GM18526 (cell line): Measurements from ENCODE around the gene ABCA3.

Source experiments
- POLR2A ChIP-seq: IDR thresholded peaks from 3 replicates; pipeline ENCODE4 v1.6.1; 2011; ENCODE audit not compliant: insufficient read length; ENCODE audit errors: extremely low read depth

ABCA3 gene

GRCh38 chr16:2331931-2332267, 8.6 kb downstream of the ABCA3 start:
- TF ChIP-seq POLR2A, result no peak

DNA sequence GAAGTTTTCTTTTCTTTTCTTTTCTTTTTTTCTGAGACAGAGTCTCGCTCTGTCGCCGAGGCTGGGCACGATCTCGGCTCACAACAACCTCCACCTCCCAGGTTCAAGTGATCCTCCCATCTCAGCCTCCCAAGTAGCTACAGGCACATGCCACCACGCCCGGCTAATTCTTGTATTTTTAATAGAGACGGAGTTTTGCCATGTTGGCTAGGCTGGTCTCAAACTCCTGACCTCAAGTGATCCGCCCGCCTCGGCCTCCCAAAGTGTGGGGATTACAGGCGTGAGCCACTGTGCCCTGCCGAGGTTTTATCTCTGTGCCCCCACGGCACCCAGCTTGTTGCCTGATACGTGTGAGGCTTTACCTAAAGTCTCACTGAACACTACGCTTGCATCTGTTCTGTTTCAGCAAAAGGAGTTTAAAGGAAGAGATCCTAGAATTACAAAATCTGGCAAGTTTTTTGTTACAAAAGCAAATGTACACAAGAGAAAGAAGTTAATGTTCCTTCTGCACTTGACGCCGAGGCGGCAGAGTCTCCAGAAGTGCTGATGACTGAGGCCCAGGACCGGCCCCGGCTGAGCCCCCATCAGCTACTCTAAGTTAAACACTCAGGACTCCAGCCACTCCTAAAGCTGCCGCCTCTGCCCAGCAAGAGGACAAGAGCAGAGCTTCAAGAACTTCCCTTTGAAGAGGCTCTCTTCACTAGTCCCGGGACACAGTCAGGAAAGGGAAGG, 9.2 kb downstream of the ABCA3 start:
- no peak for TF ChIP-seq POLR2A

- no peak for TF ChIP-seq POLR2A
These were observed 11.0 kb downstream of the ABCA3 start for GRCh38 chr16:2329532-2329931.

GRCh38 chr16:2328428-2328827, 12.1 kb downstream of the ABCA3 start:
- no peak for TF ChIP-seq POLR2A

DNA sequence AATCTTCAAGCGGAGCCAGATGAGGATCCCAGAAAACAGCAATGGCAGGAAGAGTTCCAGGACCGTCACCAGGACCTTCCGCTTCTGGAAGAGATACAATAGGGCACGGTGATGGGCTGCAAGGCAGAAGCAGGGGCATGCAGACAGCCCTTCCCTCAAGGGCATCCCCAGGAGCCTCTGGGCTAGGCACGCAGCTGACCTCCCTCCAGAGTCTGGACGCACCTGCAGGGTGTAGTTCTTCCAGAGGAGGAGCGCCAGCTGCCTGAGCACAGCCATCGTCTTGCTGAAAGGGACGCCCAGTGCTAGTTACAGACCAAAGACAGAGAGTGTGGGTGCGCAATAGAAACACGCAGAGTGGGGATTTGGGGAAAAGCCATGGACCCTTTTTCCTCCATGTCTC, 14.3 kb downstream of the ABCA3 start:
- no peak for TF ChIP-seq POLR2A

DNA sequence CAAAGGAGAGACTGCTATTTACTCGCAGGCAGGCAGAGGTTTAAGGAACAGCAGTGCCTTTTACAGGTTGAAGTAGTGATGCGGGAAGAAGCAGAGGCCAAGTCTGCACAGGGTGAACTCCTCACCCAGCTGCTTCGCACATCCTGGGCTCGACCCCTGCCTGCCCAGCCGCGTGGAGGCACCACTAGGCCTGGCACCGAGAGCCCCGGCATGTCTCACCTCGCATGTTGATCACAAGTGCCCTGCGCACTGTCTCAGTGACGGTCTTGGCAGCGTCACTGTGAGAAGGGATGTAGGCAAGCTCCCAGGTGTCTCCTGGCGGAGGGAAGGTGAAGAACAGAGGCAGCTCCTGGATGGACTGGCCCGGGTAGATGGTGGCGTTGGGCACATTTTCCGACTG, 14.7 kb downstream of the ABCA3 start:
- TF ChIP-seq POLR2A, result no peak

- no peak for TF ChIP-seq POLR2A
These were observed 15.3 kb downstream of the ABCA3 start for GRCh38 chr16:2325181-2325580.

- no peak for TF ChIP-seq POLR2A
These were observed 16.1 kb downstream of the ABCA3 start for GRCh38 chr16:2324296-2324859.

- no peak for TF ChIP-seq POLR2A
These were observed 16.8 kb downstream of the ABCA3 start for GRCh38 chr16:2323701-2324100.

- no peak for TF ChIP-seq POLR2A
These were observed 20.9 kb downstream of the ABCA3 start for GRCh38 chr16:2319606-2320005.

DNA sequence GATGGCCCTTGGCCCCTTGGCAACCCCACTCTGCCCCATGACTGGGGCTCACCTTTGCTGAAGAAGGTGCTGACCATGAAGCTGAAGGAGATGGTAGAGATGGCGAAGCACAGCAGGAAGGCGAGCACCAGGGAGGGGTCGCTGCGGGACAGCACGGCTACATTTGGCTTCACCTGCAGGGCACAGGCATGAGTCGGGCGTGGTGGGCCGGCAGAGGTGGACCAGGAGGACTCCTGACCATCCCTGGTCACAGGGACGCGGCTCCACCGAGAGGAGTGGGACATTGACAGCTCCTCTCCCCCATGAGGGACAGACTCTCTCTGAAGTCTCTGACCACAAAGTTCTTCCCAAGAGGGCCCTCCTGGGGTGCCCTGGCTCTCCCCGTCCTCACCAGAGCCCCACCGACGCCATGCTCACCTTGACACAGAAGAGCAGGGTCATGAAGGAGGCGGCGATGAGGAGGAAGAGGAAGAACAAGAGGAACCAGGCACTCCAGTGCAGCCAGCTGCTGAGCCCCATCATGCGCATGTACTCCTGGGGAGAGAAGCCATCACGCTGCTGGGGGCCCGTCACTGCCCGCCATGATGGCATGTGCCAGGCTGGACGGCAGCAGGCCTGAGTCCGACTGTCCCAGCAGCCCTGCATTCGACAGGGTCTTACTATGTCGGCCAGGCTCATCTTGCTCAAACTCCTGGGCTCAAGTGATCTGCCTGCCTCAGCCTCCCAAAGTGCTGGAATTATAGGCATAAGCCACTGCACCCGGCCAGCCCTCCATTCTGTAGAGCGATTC, 23.1 kb downstream of the ABCA3 start:
- TF ChIP-seq POLR2A, result no peak

- no peak for TF ChIP-seq POLR2A
These were observed 32.2 kb downstream of the ABCA3 start for GRCh38 chr16:2308089-2308962.

DNA sequence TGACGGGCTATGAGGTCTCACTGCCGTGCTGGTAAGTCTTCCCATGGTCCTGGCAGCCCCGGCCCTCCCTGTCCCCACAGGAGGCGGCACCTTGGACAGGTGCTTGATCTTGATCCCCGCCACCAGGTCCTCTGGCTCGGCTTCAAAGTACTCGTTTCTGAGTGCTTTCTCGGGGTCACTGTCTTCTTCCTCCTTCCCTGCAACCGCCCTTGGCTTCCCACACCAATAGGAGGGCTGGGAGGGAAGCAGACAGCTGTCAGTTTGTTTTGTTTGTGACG, 40.7 kb downstream of the ABCA3 start:
- TF ChIP-seq POLR2A, result no peak

DNA sequence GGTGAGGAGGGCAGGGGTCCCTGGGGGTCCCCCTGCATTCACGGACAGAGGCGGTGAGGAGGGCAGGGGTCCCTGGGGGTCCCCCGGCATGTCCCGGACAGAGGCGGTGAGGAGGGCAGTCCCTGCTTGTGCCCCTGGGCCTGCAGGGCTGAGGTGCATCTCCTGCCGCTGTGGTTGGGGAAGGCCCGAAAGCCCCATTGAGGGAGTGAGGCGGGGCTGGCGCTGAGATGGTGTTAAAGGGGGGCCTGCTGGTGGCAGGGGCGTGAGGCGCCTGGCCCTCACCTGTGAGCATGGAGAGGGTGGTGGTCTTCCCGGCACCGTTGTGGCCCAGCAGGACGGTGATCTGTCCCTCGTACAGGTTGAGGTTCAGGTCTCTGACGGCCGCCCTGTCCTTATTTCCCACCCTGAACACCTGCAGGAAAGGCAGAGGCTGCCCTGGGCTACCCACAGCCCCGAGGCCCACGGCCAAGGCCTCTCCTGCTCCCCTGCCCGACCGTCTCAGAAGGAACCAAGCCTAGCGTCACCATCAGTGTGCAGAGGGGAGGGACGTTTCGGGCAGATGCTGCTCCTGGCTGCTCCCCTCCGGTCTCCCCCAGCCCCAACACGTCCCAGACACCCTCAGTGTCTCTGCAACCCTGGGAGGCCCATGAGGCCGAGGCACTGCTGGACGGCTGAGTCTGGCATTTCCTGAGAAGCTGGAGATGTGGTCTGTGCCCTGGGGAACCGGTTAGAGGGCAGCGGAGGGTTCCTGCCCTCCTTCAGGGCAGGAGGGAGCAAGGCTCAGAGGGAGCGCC, 41.2 kb downstream of the ABCA3 start:
- no peak for TF ChIP-seq POLR2A

DNA sequence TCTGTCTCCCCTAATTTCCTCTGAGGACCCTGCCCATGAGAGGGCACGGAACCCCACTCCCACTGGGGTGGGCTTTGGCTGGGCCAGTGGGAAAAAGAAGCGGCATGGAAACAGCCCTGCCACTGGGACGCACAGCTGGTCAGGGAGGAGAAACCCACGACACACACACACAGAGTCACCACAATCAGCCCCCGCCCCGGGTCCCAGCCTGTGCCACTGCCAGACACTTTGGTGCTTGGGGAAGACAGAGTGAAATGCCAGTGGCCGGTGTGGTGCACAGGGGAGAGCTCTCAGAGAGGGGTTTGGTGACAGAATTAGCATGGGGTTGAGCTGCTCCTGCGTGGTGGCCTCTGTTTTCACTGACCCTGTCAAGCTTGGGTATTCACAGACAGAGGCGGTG, 41.9 kb downstream of the ABCA3 start:
- TF ChIP-seq POLR2A, result no peak
